ENCODE data around the gene CSKMT.
"Not testable (repeated sequence)": the region's sequence is repeated elsewhere in the genome, so short reads cannot be mapped to it uniquely, and the experiment has no call there.

GRCh38 chr11:62616957-62617356 lies 48.2 kb upstream of the CSKMT start:
- not testable (repeated sequence) for TF ChIP-seq CTCF, POLR2A (IDR thresholded peaks at IDR 0.05)
